OCI-LY7 (cell line): Measurements from ENCODE around the gene MCM7. TPM values are rescaled to one million over a fixed set of nuclear protein-coding genes. Genes with fewer than 3 reads are reported as not detected.

Source experiments
- Bru-seq: library from RNA; stranded (reverse); fragments of 400-500 nt; gene quantifications from one replicate; lab custom pipeline; 2021; lab: Mats Ljungman, UMichigan
- BruChase-seq, 2 experiments: library from RNA; stranded (reverse); fragments of 400-500 nt; gene quantifications; one replicate each; lab custom pipeline; 2021; lab: Mats Ljungman, UMichigan
- BruUV-seq: library from RNA; stranded (reverse); fragments of 400-500 nt; replicated peaks from 2 replicates; lab custom pipeline; 2021; lab: Mats Ljungman, UMichigan
- CTCF ChIA-PET: fragments of 300-600 bp; sonication (Branson Sonifier 250); formaldehyde crosslinking; loops from one replicate; lab custom pipeline; 2022; ENCODE audit warnings: antibody characterized with exemption; ENCODE audit not compliant: unreplicated experiment; lab: Charles Lee
- POLR2A ChIA-PET: fragments of 300-600 bp; sonication (Branson Sonifier 250); formaldehyde crosslinking; loops from one replicate; lab custom pipeline; 2022; ENCODE audit warnings: antibody characterized with exemption; lab: Charles Lee
- DNase-seq: peaks from one replicate; pipeline ENCODE4 v3.0.0-alpha.2; 2015; ENCODE audit warnings: low spot score
- H2AFZ ChIP-seq: fragments of 200-600 bp; sonication (generic), shearing (Covaris generic); 2 replicates; pipeline ENCODE4 v1.6.1; 2014; ENCODE audit warnings: mild to moderate bottlenecking, antibody characterized with exemption, low read length, moderate library complexity
- H3K27ac ChIP-seq: fragments of 200-600 bp; sonication (generic); 2 replicates; pipeline ENCODE4 v1.5.1; 2014; ENCODE audit warnings: mixed run types, low read depth, mild to moderate bottlenecking, moderate library complexity, low read length, inconsistent platforms; ENCODE audit not compliant: poor library complexity, severe bottlenecking
- H3K36me3 ChIP-seq: fragments of 200-600 bp; sonication (generic); 2 replicates; pipeline ENCODE4 v1.6.1; 2014; ENCODE audit warnings: mild to moderate bottlenecking, antibody characterized with exemption, low read length, moderate library complexity, mixed read lengths; ENCODE audit not compliant: insufficient read depth
- H3K4me1 ChIP-seq: fragments of 200-600 bp; sonication (generic); 2 replicates; pipeline ENCODE4 v1.5.1; 2014; ENCODE audit warnings: mild to moderate bottlenecking, low read length; ENCODE audit not compliant: insufficient read depth, poor library complexity, severe bottlenecking
- H3K4me2 ChIP-seq: fragments of 200-600 bp; sonication (generic); 2 replicates; pipeline ENCODE4 v1.6.1; 2014; ENCODE audit warnings: mild to moderate bottlenecking, low read length
- H3K4me3 ChIP-seq: fragments of 200-600 bp; sonication (generic); 2 replicates; pipeline ENCODE4 v1.5.1; 2014; ENCODE audit warnings: mild to moderate bottlenecking, low read depth, low read length; ENCODE audit not compliant: poor library complexity, severe bottlenecking
- H3K79me2 ChIP-seq: fragments of 200-600 bp; sonication (generic); 2 replicates; pipeline ENCODE4 v1.6.1; 2016; ENCODE audit warnings: low read depth, mild to moderate bottlenecking, low read length, moderate library complexity, mixed read lengths; ENCODE audit not compliant: insufficient read depth
- H3K9me2 ChIP-seq: fragments of 200-600 bp; sonication (generic); 2 replicates; pipeline ENCODE4 v1.6.1; 2016; ENCODE audit warnings: mild to moderate bottlenecking, low read length, mixed read lengths; ENCODE audit not compliant: insufficient read depth
- H3K9me3 ChIP-seq: fragments of 200-600 bp; sonication (generic); 2 replicates; pipeline ENCODE4 v1.6.1; 2014; ENCODE audit warnings: mild to moderate bottlenecking, mixed run types, low read length, mixed read lengths
- H4K20me1 ChIP-seq: fragments of 200-600 bp; sonication (generic); 2 replicates; pipeline ENCODE4 v1.6.1; 2014; ENCODE audit warnings: mild to moderate bottlenecking, antibody characterized with exemption, low read length, moderate library complexity, mixed read lengths; ENCODE audit not compliant: insufficient read depth
- EZH2phosphoT487 ChIP-seq: fragments of 200-600 bp; sonication (generic); IDR thresholded peaks from 2 replicates; pipeline ENCODE4 v1.6.1; 2018; ENCODE audit warnings: low read depth, borderline replicate concordance, mild to moderate bottlenecking, mixed run types, antibody characterized with exemption, low read length, moderate library complexity, mixed read lengths
- intact Hi-C: fragments of 100-400 bp; cut with micrococcal nuclease; formaldehyde crosslinking; loops from one replicate; pipeline ENCODE4 v1.10.0; 2022; ENCODE audit not compliant: unreplicated experiment
- long read RNA-seq: library from polyadenylated mRNA; stranded (forward); transcript quantifications from one replicate; pipeline ENCODE4 v2.0.0, GENCODE V29; 2022
- total RNA-seq, 2 experiments: library from RNA; depleted of rRNA in 1 of 2; stranded (reverse); fragments of >200 nt in 1 of 2; shearing (Covaris generic) in 1 of 2; gene quantifications; 2 replicates each; pipeline ENCODE4 v1.2.3, GENCODE V29; 2014 to 2022
- TF ChIP-seq, protein P1 (sequence below): fragments of 200-600 bp; sonication (generic); conservative IDR thresholded peaks from 2 replicates; pipeline ENCODE4 v1.5.1; 2014; ENCODE audit warnings: mild to moderate bottlenecking, antibody characterized with exemption, low read length, moderate library complexity, mixed read lengths

Gene MCM7
- total RNA-seq (2014; rRNA removed; shearing (Covaris generic)) (424 and 475 TPM in 2 replicates), total RNA-seq (2022) (423 and 443 TPM in 2 replicates), Bru-seq, nascent RNA (percentile 97 among the genes with signal in this experiment), BruChase-seq, experiment 1, labeled RNA remaining after a 6-hour chase (percentile 99 among the genes with signal in this experiment), BruChase-seq, experiment 2, labeled RNA remaining after a 2-hour chase (percentile 98 among the genes with signal in this experiment)
- long read RNA-seq, transcript MCM7-210 (14 exons, 2,515 nt) = minor isoform, 7 of 1,030 reads
- long read RNA-seq, transcript MCM7-201 (15 exons, 2,957 nt) = major isoform, 813 of 1,030 reads
- long read RNA-seq, partial matches to known transcripts = 65 of 1,030 reads
- long read RNA-seq, other reads (novel, unspliced or antisense) = 145 of 1,030 reads

DNA sequence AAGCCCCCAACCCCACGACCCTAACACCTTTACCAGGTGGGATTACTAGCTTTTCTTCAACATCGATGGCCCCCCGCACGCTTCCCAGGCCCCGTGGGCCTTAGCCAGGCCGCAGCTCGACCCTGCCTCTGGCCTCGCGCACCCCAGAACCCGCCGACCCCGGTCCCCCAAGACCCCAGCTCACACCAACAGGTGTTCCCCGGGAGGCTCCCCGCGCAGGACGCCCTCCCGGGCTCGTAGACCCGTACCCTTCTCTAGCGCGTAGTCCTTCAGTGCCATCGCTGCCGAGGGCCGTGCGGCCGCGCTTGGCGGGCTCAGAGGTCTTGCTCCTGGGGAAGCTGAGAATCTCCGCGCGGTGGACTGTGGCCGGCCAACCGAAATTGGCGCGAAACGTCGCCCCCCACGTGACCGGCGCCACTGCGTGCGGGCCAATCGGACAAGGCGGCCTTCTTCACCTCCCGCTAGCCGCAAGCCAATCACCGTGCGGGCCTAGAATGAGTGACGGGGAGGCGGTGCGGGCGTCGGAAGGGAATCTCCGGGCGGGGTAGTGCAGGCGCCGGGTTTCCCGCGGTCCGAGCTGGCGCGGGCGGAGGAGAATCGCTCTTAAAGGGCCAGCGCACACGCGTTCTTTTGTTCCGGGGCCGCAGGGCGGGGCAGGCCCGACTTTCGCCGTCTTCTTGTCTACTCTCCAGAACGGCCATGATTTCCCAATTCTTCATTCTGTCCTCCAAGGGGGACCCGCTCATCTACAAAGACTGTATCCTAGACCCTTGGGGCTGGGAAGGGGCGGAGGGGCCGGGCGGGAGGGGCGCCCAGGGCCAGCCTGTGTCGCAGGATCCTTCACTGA is at the start of gene MCM7, which contains the start of gene AP4M1:
Gene MCM7 (minus strand): TSS at position 382 of the 847 bp plus-strand sequence. CDS start 103 bp downstream, at position 279.
Gene AP4M1 (plus strand): TSS at position 628 of the 847 bp plus-strand sequence. CDS start 72 bp downstream, at position 700.
- ChIA-PET CTCF (interaction anchor here (0.6 to 1.7 kb wide), 5 partner anchors 19 to 244 kb away, joined by 3 to 5 read pairs (median 4); no protein-coding TSS in a partner anchor), POLR2A (interaction anchor here (0.6 to 2.8 kb wide), 13 partner anchors 11 to 344 kb away, joined by 3 to 22 read pairs (median 6); partner anchors contain the start of genes COPS6 and MBLAC1)
- Histone ChIP-seq H2AFZ (peak within 1 kb of the TSS; percentile 44; the same call in 1 of the 2 replicates), H3K36me3 (peaks cover 56% of the 10 kb centered on the region), H4K20me1 (peaks cover 33% of the 10 kb centered on the region), H3K4me3 (peak within 1 kb of the TSS; percentile 90), H3K4me2 (peak within 1 kb of the TSS; percentile 96), H3K27ac (peak within 1 kb of the TSS; percentile 92), H3K79me2 (peaks cover 51% of the 10 kb centered on the region), H3K4me1 (peaks cover 25% of the 10 kb centered on the region), H3K9me2 (no peaks in the 10 kb centered on the region), H3K9me3 (no peaks in the 10 kb centered on the region)
- BruUV-seq = no TSS peak
- TF ChIP-seq EZH2phosphoT487 = no peak
- TF ChIP-seq, protein P1, sequence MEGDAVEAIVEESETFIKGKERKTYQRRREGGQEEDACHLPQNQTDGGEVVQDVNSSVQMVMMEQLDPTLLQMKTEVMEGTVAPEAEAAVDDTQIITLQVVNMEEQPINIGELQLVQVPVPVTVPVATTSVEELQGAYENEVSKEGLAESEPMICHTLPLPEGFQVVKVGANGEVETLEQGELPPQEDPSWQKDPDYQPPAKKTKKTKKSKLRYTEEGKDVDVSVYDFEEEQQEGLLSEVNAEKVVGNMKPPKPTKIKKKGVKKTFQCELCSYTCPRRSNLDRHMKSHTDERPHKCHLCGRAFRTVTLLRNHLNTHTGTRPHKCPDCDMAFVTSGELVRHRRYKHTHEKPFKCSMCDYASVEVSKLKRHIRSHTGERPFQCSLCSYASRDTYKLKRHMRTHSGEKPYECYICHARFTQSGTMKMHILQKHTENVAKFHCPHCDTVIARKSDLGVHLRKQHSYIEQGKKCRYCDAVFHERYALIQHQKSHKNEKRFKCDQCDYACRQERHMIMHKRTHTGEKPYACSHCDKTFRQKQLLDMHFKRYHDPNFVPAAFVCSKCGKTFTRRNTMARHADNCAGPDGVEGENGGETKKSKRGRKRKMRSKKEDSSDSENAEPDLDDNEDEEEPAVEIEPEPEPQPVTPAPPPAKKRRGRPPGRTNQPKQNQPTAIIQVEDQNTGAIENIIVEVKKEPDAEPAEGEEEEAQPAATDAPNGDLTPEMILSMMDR = no peak
- intact Hi-C loops = loop anchor here (1.0 to 2.0 kb wide), 2 partner anchors 18 to 26 kb away; partner anchors contain the start of genes CNPY4, MBLAC1 and TAF6
- peak; percentile 99 for DNase-seq

DNA sequence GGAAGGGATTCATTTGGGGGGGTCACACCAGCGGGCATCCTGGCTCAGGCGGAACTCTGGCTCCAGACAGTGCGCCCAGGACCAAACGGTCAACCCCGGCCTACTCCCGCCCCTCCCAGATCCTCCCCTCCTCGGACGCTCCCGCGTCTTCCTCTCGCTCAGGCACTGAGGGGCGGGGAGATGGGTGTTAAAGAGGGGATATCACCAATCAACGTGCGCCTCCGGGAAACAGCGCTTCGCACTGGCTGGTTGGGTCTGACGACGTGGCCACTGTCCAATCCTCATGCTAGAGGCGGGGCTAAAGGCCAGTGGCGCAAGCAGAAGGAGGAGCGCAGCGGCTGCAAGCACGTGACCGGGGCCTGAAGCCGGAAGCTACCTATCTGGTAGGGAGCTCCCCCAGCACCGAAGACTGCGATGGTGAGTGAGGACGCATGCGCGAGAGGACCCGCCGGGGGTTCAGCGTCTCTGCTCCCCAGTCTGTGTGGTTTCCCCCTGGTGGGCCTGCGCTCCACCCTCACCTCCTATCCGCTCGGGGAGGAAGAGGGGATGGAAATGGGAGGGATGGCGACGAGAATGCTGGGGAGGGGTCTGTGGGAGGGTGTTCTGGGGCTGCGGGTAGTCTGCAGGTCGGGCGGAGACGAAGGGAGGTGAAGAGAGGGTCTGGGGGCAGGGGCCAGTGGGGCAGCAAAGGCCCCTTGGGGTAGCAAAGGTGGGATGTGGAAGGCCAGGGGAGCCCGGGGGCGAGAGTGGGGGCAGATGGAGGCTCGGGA is 47.5 kb upstream of the MCM7 start, which contains the start of gene LAMTOR4:
Gene LAMTOR4 (plus strand): TSS at position 360 of the 770 bp plus-strand sequence. CDS start 55 bp downstream, at position 415.
- peak within 1 kb of the TSS; percentile 84 for H3K4me3 ChIP-seq
- no peaks in the 10 kb centered on the region for H3K9me2 ChIP-seq
- peak within 1 kb of the TSS; percentile 62 for H2AFZ ChIP-seq
- peak; percentile 100 for DNase-seq
- TF ChIP-seq, protein P1 = no peak
- TF ChIP-seq EZH2phosphoT487 = no peak
- H4K20me1 ChIP-seq = no peaks in the 10 kb centered on the region
- H3K27ac ChIP-seq = peak within 1 kb of the TSS; percentile 66
- CTCF ChIA-PET = interaction anchor here (0.5 to 1.0 kb wide), 5 partner anchors 11 to 159 kb away, joined by 3 read pairs; partner anchors contain the start of gene SPDYE3
- H3K79me2 ChIP-seq = peaks cover 41% of the 10 kb centered on the region
- H3K4me1 ChIP-seq = peaks cover 39% of the 10 kb centered on the region
- no TSS peak for BruUV-seq
- peak within 1 kb of the TSS; percentile 88 for H3K4me2 ChIP-seq
- POLR2A ChIA-PET = interaction anchor here (0.5 to 3.4 kb wide), 16 partner anchors 8 to 73 kb away, joined by 3 to 34 read pairs (median 6); partner anchors contain the start of genes GPC2, MBLAC1, STAG3 and TRAPPC14
- intact Hi-C loops = loop anchor here (1.0 to 5.0 kb wide), 2 partner anchors 10 to 74 kb away; partner anchors contain the start of gene TRAPPC14
- peaks cover 24% of the 10 kb centered on the region for H3K36me3 ChIP-seq
- H3K9me3 ChIP-seq = no peaks in the 10 kb centered on the region
